Osteocyte (in vitro differentiated cells): ENCODE results near the gene FUOM. TPM values are rescaled to one million over a fixed set of nuclear protein-coding genes. Genes with fewer than 3 reads are reported as not detected.

Source experiments
- DNase-seq: peaks from one replicate; pipeline ENCODE4 v3.0.0; 2021; ENCODE audit warnings: mixed read lengths; ENCODE audit not compliant: unreplicated experiment; ENCODE audit errors: extremely low spot score
- H3K27ac Mint-ChIP-seq: one replicate; pipeline ENCODE4 v1.8.0; 2021; ENCODE audit warnings: mild to moderate bottlenecking, mixed read lengths; ENCODE audit not compliant: unreplicated experiment
- H3K27me3 Mint-ChIP-seq: one replicate; pipeline ENCODE4 v1.8.0; 2021; ENCODE audit warnings: mixed read lengths; ENCODE audit not compliant: unreplicated experiment
- H3K36me3 Mint-ChIP-seq: one replicate; pipeline ENCODE4 v1.8.0; 2021; ENCODE audit warnings: mixed read lengths; ENCODE audit not compliant: unreplicated experiment
- H3K4me1 Mint-ChIP-seq: one replicate; pipeline ENCODE4 v1.8.0; 2021; ENCODE audit warnings: mixed read lengths; ENCODE audit not compliant: unreplicated experiment
- H3K4me3 Mint-ChIP-seq: one replicate; pipeline ENCODE4 v1.8.0; 2021; ENCODE audit warnings: mild to moderate bottlenecking, moderate library complexity, mixed read lengths; ENCODE audit not compliant: unreplicated experiment
- H3K9me3 Mint-ChIP-seq: one replicate; pipeline ENCODE4 v1.8.0; 2021; ENCODE audit warnings: mixed read lengths; ENCODE audit not compliant: unreplicated experiment
- CTCF ChIP-seq: fragments of 200-600 bp; sonication (generic); IDR thresholded peaks from 2 replicates; pipeline ENCODE4 v1.5.0; 2021; ENCODE audit warnings: antibody characterized with exemption, mild to moderate bottlenecking, moderate library complexity
- total RNA-seq: library from RNA; stranded (reverse); gene quantifications from 2 replicates; pipeline ENCODE4 v1.2.1, GENCODE V29; 2021

FUOM gene
- total RNA-seq, 1 donor from 2014 or later: 24.0 TPM

- Mint-ChIP-seq H3K27me3 (peaks cover 24% of the 10 kb centered on the region), H3K9me3 (no peaks in the 10 kb centered on the region), H3K36me3 (no peaks in the 10 kb centered on the region), H3K4me3 (no peak overlapping the region), H3K27ac (no peak overlapping the region), H3K4me1 (no peaks in the 10 kb centered on the region)
- DNase-seq: no peak
- TF ChIP-seq CTCF: no peak
Measured at GRCh38 chr10:133344236-133344635, 13.6 kb downstream of the FUOM start.

- Mint-ChIP-seq H3K4me3 (no peak overlapping the region), H3K27me3 (peaks cover 24% of the 10 kb centered on the region), H3K27ac (no peak overlapping the region), H3K9me3 (no peaks in the 10 kb centered on the region), H3K4me1 (no peaks in the 10 kb centered on the region), H3K36me3 (no peaks in the 10 kb centered on the region)
- no peak for DNase-seq
- TF ChIP-seq CTCF: no peak
Measured at GRCh38 chr10:133343558-133343957, 14.3 kb downstream of the FUOM start.

- H3K9me3 Mint-ChIP-seq: no peaks in the 10 kb centered on the region
- no peak overlapping the region for H3K27ac Mint-ChIP-seq
- no peak for TF ChIP-seq CTCF
- no peak overlapping the region for H3K4me3 Mint-ChIP-seq
- no peak for DNase-seq
- no peaks in the 10 kb centered on the region for H3K36me3 Mint-ChIP-seq
- no peaks in the 10 kb centered on the region for H3K4me1 Mint-ChIP-seq
- H3K27me3 Mint-ChIP-seq: peaks cover 24% of the 10 kb centered on the region
Measured at GRCh38 chr10:133342942-133343341, 14.9 kb downstream of the FUOM start.

- Mint-ChIP-seq H3K9me3 (no peaks in the 10 kb centered on the region), H3K27me3 (peaks cover 24% of the 10 kb centered on the region), H3K36me3 (no peaks in the 10 kb centered on the region), H3K4me3 (no peak overlapping the region), H3K4me1 (no peaks in the 10 kb centered on the region), H3K27ac (no peak overlapping the region)
- DNase-seq: no peak
- TF ChIP-seq CTCF: no peak
Measured at GRCh38 chr10:133341983-133342382, 15.8 kb downstream of the FUOM start.

- Mint-ChIP-seq H3K27ac (no peak overlapping the region), H3K27me3 (peaks cover 18% of the 10 kb centered on the region), H3K4me1 (peaks cover 1% of the 10 kb centered on the region), H3K9me3 (no peaks in the 10 kb centered on the region), H3K4me3 (no peak overlapping the region), H3K36me3 (no peaks in the 10 kb centered on the region)
- DNase-seq: no peak
- TF ChIP-seq CTCF: no peak
Measured at GRCh38 chr10:133339708-133340380, 18.0 kb downstream of the FUOM start.
